DND-41 (cell line): ENCODE measurements around the gene CDH10.

Experiments used
- ATAC-seq: fragments of 200-7000 bp; cut with Tn5 transposase; 3 replicates; pipeline ENCODE4 v1.9.1; 2021; ENCODE audit warnings: low read depth; ENCODE audit not compliant: insufficient read depth
- DNase-seq: peaks from one replicate; pipeline ENCODE4 v3.0.0-alpha.2; 2020
- H2AFZ ChIP-seq: 2 replicates; pipeline ENCODE4 v1.6.0; 2012; ENCODE audit warnings: low read depth, low read length
- H3K27ac ChIP-seq: 2 replicates; pipeline ENCODE4 v1.5.1; 2012; ENCODE audit warnings: low read length, inconsistent platforms
- H3K27me3 ChIP-seq: fragments of 200-600 bp; sonication (generic); 2 replicates; pipeline ENCODE4 v1.6.0; 2012; ENCODE audit warnings: low read length, mild to moderate bottlenecking, inconsistent platforms; ENCODE audit not compliant: insufficient read depth, poor library complexity
- H3K36me3 ChIP-seq: 2 replicates; pipeline ENCODE4 v1.5.1; 2012; ENCODE audit warnings: low read length, inconsistent platforms; ENCODE audit not compliant: insufficient read depth
- H3K4me1 ChIP-seq: 2 replicates; pipeline ENCODE4 v1.5.1; 2012; ENCODE audit warnings: mild to moderate bottlenecking, low read length; ENCODE audit not compliant: insufficient read depth
- H3K4me2 ChIP-seq: 2 replicates; pipeline ENCODE4 v1.6.0; 2012; ENCODE audit warnings: mild to moderate bottlenecking, moderate library complexity, low read length, inconsistent platforms; ENCODE audit not compliant: insufficient read depth
- H3K4me3 ChIP-seq, 2 experiments: fragments of 200-600 bp in 1 of 2; shearing (Covaris generic) in 1 of 2; 2 replicates each; pipeline ENCODE4 v1.5.1; 2012 to 2016; ENCODE audit warnings: inconsistent platforms in 2 of 2, low read length in 2 of 2, mild to moderate bottlenecking in 2 of 2, low read depth in 1 of 2, moderate library complexity in 1 of 2
- H3K79me2 ChIP-seq: 2 replicates; pipeline ENCODE4 v1.6.0; 2012; ENCODE audit warnings: low read length, inconsistent platforms; ENCODE audit not compliant: insufficient read depth
- H3K9ac ChIP-seq: 2 replicates; pipeline ENCODE4 v1.6.0; 2012; ENCODE audit warnings: low read depth, mild to moderate bottlenecking, inconsistent platforms, low read length, moderate library complexity
- H3K9me3 ChIP-seq: 2 replicates; pipeline ENCODE4 v1.5.1; 2012; ENCODE audit warnings: low read length, moderate library complexity, mild to moderate bottlenecking, inconsistent platforms; ENCODE audit not compliant: insufficient read depth, severe bottlenecking
- H4K20me1 ChIP-seq: 2 replicates; pipeline ENCODE4 v1.6.0; 2012; ENCODE audit warnings: low read length; ENCODE audit not compliant: insufficient read depth
- EZH2 ChIP-seq: IDR thresholded peaks from 3 replicates; pipeline ENCODE4 v1.6.1; 2012; ENCODE audit warnings: borderline replicate concordance, low read depth, mild to moderate bottlenecking, moderate library complexity, low read length, inconsistent platforms; ENCODE audit not compliant: severe bottlenecking
- TF ChIP-seq, protein P1 (sequence below): IDR thresholded peaks from 2 replicates; pipeline ENCODE4 v1.5.1; 2012; ENCODE audit warnings: borderline replicate concordance, low read length, moderate library complexity, mild to moderate bottlenecking; ENCODE audit not compliant: poor library complexity, severe bottlenecking; ENCODE audit errors: extremely low read depth

Gene CDH10

GRCh38 chr5:24668050-24668449 lies 23.3 kb upstream of the CDH10 start:
- no peak overlapping the region for H3K27ac ChIP-seq
- no peaks in the 10 kb centered on the region for H3K27me3 ChIP-seq
- H3K79me2 ChIP-seq, result no peaks in the 10 kb centered on the region
- H4K20me1 ChIP-seq, result no peaks in the 10 kb centered on the region
- no peak overlapping the region for H3K9ac ChIP-seq
- no peak overlapping the region for H3K4me2 ChIP-seq
- TF ChIP-seq, protein P1, sequence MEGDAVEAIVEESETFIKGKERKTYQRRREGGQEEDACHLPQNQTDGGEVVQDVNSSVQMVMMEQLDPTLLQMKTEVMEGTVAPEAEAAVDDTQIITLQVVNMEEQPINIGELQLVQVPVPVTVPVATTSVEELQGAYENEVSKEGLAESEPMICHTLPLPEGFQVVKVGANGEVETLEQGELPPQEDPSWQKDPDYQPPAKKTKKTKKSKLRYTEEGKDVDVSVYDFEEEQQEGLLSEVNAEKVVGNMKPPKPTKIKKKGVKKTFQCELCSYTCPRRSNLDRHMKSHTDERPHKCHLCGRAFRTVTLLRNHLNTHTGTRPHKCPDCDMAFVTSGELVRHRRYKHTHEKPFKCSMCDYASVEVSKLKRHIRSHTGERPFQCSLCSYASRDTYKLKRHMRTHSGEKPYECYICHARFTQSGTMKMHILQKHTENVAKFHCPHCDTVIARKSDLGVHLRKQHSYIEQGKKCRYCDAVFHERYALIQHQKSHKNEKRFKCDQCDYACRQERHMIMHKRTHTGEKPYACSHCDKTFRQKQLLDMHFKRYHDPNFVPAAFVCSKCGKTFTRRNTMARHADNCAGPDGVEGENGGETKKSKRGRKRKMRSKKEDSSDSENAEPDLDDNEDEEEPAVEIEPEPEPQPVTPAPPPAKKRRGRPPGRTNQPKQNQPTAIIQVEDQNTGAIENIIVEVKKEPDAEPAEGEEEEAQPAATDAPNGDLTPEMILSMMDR, result no peak
- TF ChIP-seq EZH2, result no peak
- ATAC-seq (no peak), DNase-seq (no peak)
- H2AFZ ChIP-seq, result no peak overlapping the region
- peaks cover 3% of the 10 kb centered on the region for H3K9me3 ChIP-seq
- H3K4me1 ChIP-seq, result no peaks in the 10 kb centered on the region
- H3K4me3 ChIP-seq, result no peak overlapping the region
- H3K36me3 ChIP-seq, result no peaks in the 10 kb centered on the region

- Histone ChIP-seq H3K4me3 (no peak overlapping the region), H3K9me3 (no peaks in the 10 kb centered on the region), H3K9ac (no peak overlapping the region), H2AFZ (no peak overlapping the region), H3K36me3 (no peaks in the 10 kb centered on the region), H3K4me2 (no peak overlapping the region), H3K4me1 (no peaks in the 10 kb centered on the region), H3K27me3 (no peaks in the 10 kb centered on the region), H3K79me2 (no peaks in the 10 kb centered on the region), H3K27ac (no peak overlapping the region), H4K20me1 (no peaks in the 10 kb centered on the region)
- ATAC-seq (no peak), DNase-seq (no peak)
- no peak for TF ChIP-seq EZH2
- TF ChIP-seq, protein P1, result no peak
Measured at GRCh38 chr5:24649531-24649930, 4.8 kb upstream of the CDH10 start.

- Histone ChIP-seq H3K27ac (no peak overlapping the region), H3K9ac (no peak overlapping the region), H3K27me3 (no peaks in the 10 kb centered on the region), H3K4me1 (no peaks in the 10 kb centered on the region), H3K36me3 (no peaks in the 10 kb centered on the region), H2AFZ (no peak overlapping the region), H3K9me3 (no peaks in the 10 kb centered on the region), H3K4me3 (no peak overlapping the region), H3K79me2 (no peaks in the 10 kb centered on the region), H3K4me2 (no peak overlapping the region), H4K20me1 (no peaks in the 10 kb centered on the region)
- ATAC-seq (no peak), DNase-seq (no peak)
- TF ChIP-seq, protein P1, result no peak
- no peak for TF ChIP-seq EZH2
Measured at GRCh38 chr5:24646915-24647314, 2.1 kb upstream of the CDH10 start.

- Histone ChIP-seq H3K27me3 (no peaks in the 10 kb centered on the region), H3K36me3 (no peaks in the 10 kb centered on the region), H3K9me3 (no peaks in the 10 kb centered on the region), H3K4me2 (no peak overlapping the region), H3K79me2 (no peaks in the 10 kb centered on the region), H3K27ac (no peak overlapping the region), H3K9ac (no peak overlapping the region), H2AFZ (no peak overlapping the region), H3K4me1 (no peaks in the 10 kb centered on the region), H4K20me1 (no peaks in the 10 kb centered on the region), H3K4me3 (no peak overlapping the region)
- DNase-seq (no peak), ATAC-seq (no peak)
- TF ChIP-seq, protein P1, result no peak
- no peak for TF ChIP-seq EZH2
Measured at GRCh38 chr5:24645483-24645882, 705 bp upstream of the CDH10 start.
